HUES6 (cell line): ENCODE results near the gene KRTAP5-6.

Source experiments
- H3K27ac ChIP-seq: 2 replicates; pipeline ENCODE4 v1.7.0; 2013; ENCODE audit warnings: low read depth, mild to moderate bottlenecking, low read length, inconsistent platforms
- H3K27me3 ChIP-seq: 2 replicates; pipeline ENCODE4 v1.6.1; 2013; ENCODE audit warnings: low read length; ENCODE audit not compliant: control insufficient read depth, insufficient read depth
- H3K36me3 ChIP-seq: 2 replicates; pipeline ENCODE4 v1.6.1; 2013; ENCODE audit warnings: low read length; ENCODE audit not compliant: control insufficient read depth, insufficient read depth
- H3K4me1 ChIP-seq: 2 replicates; pipeline ENCODE4 v1.6.1; 2013; ENCODE audit warnings: low read length; ENCODE audit not compliant: control insufficient read depth, insufficient read depth
- H3K4me3 ChIP-seq: 2 replicates; pipeline ENCODE4 v1.5.1; 2013; ENCODE audit warnings: low read depth, low read length
- H3K9ac ChIP-seq: one replicate; pipeline ENCODE4 v1.6.1; 2013; ENCODE audit warnings: mild to moderate bottlenecking, low read length
- H3K9me3 ChIP-seq: 2 replicates; pipeline ENCODE4 v1.6.1; 2013; ENCODE audit warnings: low read depth, low read length; ENCODE audit not compliant: control insufficient read depth, insufficient read depth

KRTAP5-6 gene

GRCh38 chr11:1694846-1695547 is 2.0 kb upstream of the KRTAP5-6 start:
- Histone ChIP-seq H3K36me3 (no peaks in the 10 kb centered on the region), H3K4me1 (peaks cover 23% of the 10 kb centered on the region), H3K27me3 (peaks cover 31% of the 10 kb centered on the region; the same call in 1 of the 2 replicates), H3K4me3 (no peak overlapping the region), H3K9ac (no peak overlapping the region), H3K27ac (no peak overlapping the region), H3K9me3 (no peaks in the 10 kb centered on the region)

GRCh38 chr11:1695548-1696108 is 1.4 kb upstream of the KRTAP5-6 start:
- H3K9me3 ChIP-seq: no peaks in the 10 kb centered on the region
- no peaks in the 10 kb centered on the region for H3K36me3 ChIP-seq
- no peak overlapping the region for H3K4me3 ChIP-seq
- no peak overlapping the region for H3K9ac ChIP-seq
- H3K4me1 ChIP-seq: peaks cover 23% of the 10 kb centered on the region
- H3K27ac ChIP-seq: no peak overlapping the region
- peaks cover 31% of the 10 kb centered on the region; the same call in 1 of the 2 replicates for H3K27me3 ChIP-seq

GRCh38 chr11:1699771-1700170 is 2.8 kb downstream of the KRTAP5-6 start:
- Histone ChIP-seq H3K27ac (no peak overlapping the region), H3K4me3 (no peak overlapping the region)

GRCh38 chr11:1701091-1701807 is 4.3 kb downstream of the KRTAP5-6 start:
- Histone ChIP-seq H3K4me1 (no peaks in the 10 kb centered on the region), H3K27ac (no peak overlapping the region), H3K9ac (no peak overlapping the region), H3K9me3 (no peaks in the 10 kb centered on the region), H3K27me3 (peaks cover 14% of the 10 kb centered on the region; the same call in 1 of the 2 replicates), H3K36me3 (no peaks in the 10 kb centered on the region), H3K4me3 (no peak overlapping the region)

More at GRCh38 chr11:1699771-1700170, 2.8 kb downstream of the KRTAP5-6 start:
- Histone ChIP-seq H3K9ac (no peak overlapping the region), H3K36me3 (no peaks in the 10 kb centered on the region), H3K9me3 (no peaks in the 10 kb centered on the region), H3K4me1 (no peaks in the 10 kb centered on the region), H3K27me3 (peaks cover 22% of the 10 kb centered on the region; the same call in 1 of the 2 replicates)

- H3K9ac ChIP-seq: no peak overlapping the region
- H3K36me3 ChIP-seq: no peaks in the 10 kb centered on the region
- H3K4me1 ChIP-seq: no peaks in the 10 kb centered on the region
- H3K9me3 ChIP-seq: no peaks in the 10 kb centered on the region
- H3K27me3 ChIP-seq: peaks cover 10% of the 10 kb centered on the region; the same call in 1 of the 2 replicates
- H3K27ac ChIP-seq: no peak overlapping the region
- H3K4me3 ChIP-seq: no peak overlapping the region
These were observed 5.5 kb downstream of the KRTAP5-6 start for GRCh38 chr11:1702506-1702905.

GRCh38 chr11:1703146-1703545 is 6.2 kb downstream of the KRTAP5-6 start:
- peaks cover 12% of the 10 kb centered on the region; the same call in 1 of the 2 replicates for H3K27me3 ChIP-seq
- H3K4me1 ChIP-seq: no peaks in the 10 kb centered on the region
- no peak overlapping the region for H3K4me3 ChIP-seq
- no peak overlapping the region for H3K27ac ChIP-seq
- no peak overlapping the region for H3K9ac ChIP-seq
- H3K9me3 ChIP-seq: no peaks in the 10 kb centered on the region
- H3K36me3 ChIP-seq: no peaks in the 10 kb centered on the region

- H3K4me3 ChIP-seq: no peak overlapping the region
- H3K36me3 ChIP-seq: no peaks in the 10 kb centered on the region
- H3K9ac ChIP-seq: no peak overlapping the region
- no peaks in the 10 kb centered on the region for H3K4me1 ChIP-seq
- peaks cover 13% of the 10 kb centered on the region; the same call in 1 of the 2 replicates for H3K27me3 ChIP-seq
- H3K27ac ChIP-seq: no peak overlapping the region
- no peaks in the 10 kb centered on the region for H3K9me3 ChIP-seq
These were observed 8.4 kb downstream of the KRTAP5-6 start for GRCh38 chr11:1705126-1706052.

- Histone ChIP-seq H3K4me1 (no peaks in the 10 kb centered on the region), H3K9ac (no peak overlapping the region), H3K9me3 (no peaks in the 10 kb centered on the region), H3K36me3 (no peaks in the 10 kb centered on the region), H3K27ac (no peak overlapping the region), H3K4me3 (no peak overlapping the region), H3K27me3 (peaks cover 13% of the 10 kb centered on the region; the same call in 1 of the 2 replicates)
These were observed 9.8 kb downstream of the KRTAP5-6 start for GRCh38 chr11:1706634-1707400.

- H3K9me3 ChIP-seq: no peaks in the 10 kb centered on the region
- peaks cover 13% of the 10 kb centered on the region; the same call in 1 of the 2 replicates for H3K27me3 ChIP-seq
- no peak overlapping the region for H3K4me3 ChIP-seq
- H3K27ac ChIP-seq: no peak overlapping the region
- H3K36me3 ChIP-seq: no peaks in the 10 kb centered on the region
- no peak overlapping the region for H3K9ac ChIP-seq
- no peaks in the 10 kb centered on the region for H3K4me1 ChIP-seq
These were observed 10.8 kb downstream of the KRTAP5-6 start for GRCh38 chr11:1707751-1708150.

GRCh38 chr11:1708716-1709115 is 11.7 kb downstream of the KRTAP5-6 start:
- peaks cover 13% of the 10 kb centered on the region; the same call in 1 of the 2 replicates for H3K27me3 ChIP-seq
- no peaks in the 10 kb centered on the region for H3K9me3 ChIP-seq
- no peak overlapping the region for H3K4me3 ChIP-seq

More at GRCh38 chr11:1708716-1709115, 11.7 kb downstream of the KRTAP5-6 start:
- Histone ChIP-seq H3K27ac (no peak overlapping the region), H3K36me3 (no peaks in the 10 kb centered on the region), H3K4me1 (no peaks in the 10 kb centered on the region), H3K9ac (no peak overlapping the region)
